H1 (cell line): Measurements from ENCODE around the gene LY6G6C. TPM values are rescaled to one million over a fixed set of nuclear protein-coding genes. Genes with fewer than 3 reads are reported as not detected.

ENCODE experiments used
- CTCF ChIA-PET: fragments of 300-600 bp; sonication (Branson Sonifier 250); formaldehyde crosslinking; loops from one replicate; lab custom pipeline; 2021; ENCODE audit not compliant: partially characterized antibody; lab: Charles Lee
- POLR2A ChIA-PET: fragments of 300-600 bp; sonication (Branson Sonifier 250); formaldehyde crosslinking; loops from one replicate; lab custom pipeline; 2021; ENCODE audit warnings: inconsistent platforms; ENCODE audit not compliant: partially characterized antibody; lab: Charles Lee
- DNase-seq, 2 experiments: peaks; one replicate each; pipeline versions ENCODE4 v3.0.0 to v3.0.0-alpha.2; 2010 to 2022; ENCODE audit warnings: low spot score in 2 of 2, low read depth in 1 of 2, mixed read lengths in 1 of 2
- FAIRE-seq: peaks from 2 replicates; lab custom pipeline; 2011; peaks lifted over from hg19 to GRCh38; lab: Jason Lieb, UNC
- H2AFZ ChIP-seq: 2 replicates; pipeline ENCODE4 v1.8.1; 2012; ENCODE audit warnings: low read length, inconsistent platforms
- H2AK5ac ChIP-seq: 2 replicates; pipeline ENCODE4 v1.6.1; 2013; ENCODE audit warnings: low read depth, low read length
- H2BK120ac ChIP-seq: replicated peaks from 2 replicates; pipeline ENCODE3; 2013; ENCODE audit warnings: low read depth, low read length, inconsistent platforms
- H2BK12ac ChIP-seq: 2 replicates; pipeline ENCODE4 v1.6.1; 2013; ENCODE audit warnings: low read depth, low read length
- H2BK15ac ChIP-seq: 2 replicates; pipeline ENCODE4 v1.6.1; 2013; ENCODE audit warnings: low read length
- H2BK20ac ChIP-seq: 2 replicates; pipeline ENCODE4 v1.6.1; 2013; ENCODE audit warnings: low read length
- H2BK5ac ChIP-seq: 2 replicates; pipeline ENCODE4 v1.6.1; 2013; ENCODE audit warnings: low read depth, low read length
- H3K14ac ChIP-seq: 2 replicates; pipeline ENCODE4 v1.6.1; 2013; ENCODE audit warnings: inconsistent platforms; ENCODE audit not compliant: insufficient read length
- H3K18ac ChIP-seq: 2 replicates; pipeline ENCODE4 v1.6.1; 2013; ENCODE audit warnings: low read length; ENCODE audit errors: extremely low read depth
- H3K23ac ChIP-seq: 2 replicates; pipeline ENCODE4 v1.6.1; 2013; ENCODE audit warnings: inconsistent platforms; ENCODE audit not compliant: insufficient read length
- H3K23me2 ChIP-seq: 2 replicates; pipeline ENCODE4 v1.6.1; 2013; ENCODE audit warnings: low read depth, low read length
- H3K27ac ChIP-seq: 2 replicates; pipeline ENCODE4 v1.6.1; 2011; ENCODE audit warnings: low read depth, low read length, inconsistent platforms
- H3K27me3 ChIP-seq, 4 experiments: replicated peaks in 1 of 4; 1 replicate in 1 of 4; 2 replicates in 3 of 4; pipeline versions ENCODE4 v1.6.1 to v1.8.1; 2011 to 2013; ENCODE audit warnings: low read length in 3 of 4, mild to moderate bottlenecking in 3 of 4, inconsistent platforms in 2 of 4, mixed read lengths in 2 of 4, moderate library complexity in 1 of 4; ENCODE audit not compliant: control insufficient read depth in 3 of 4, insufficient read depth in 3 of 4; ENCODE audit errors: extremely low read depth in 1 of 4
- H3K36me3 ChIP-seq, 4 experiments: 2 replicates each; pipeline versions ENCODE4 v1.6.1 to v1.8.1; 2011 to 2013; ENCODE audit warnings: mild to moderate bottlenecking in 4 of 4, low read length in 3 of 4, moderate library complexity in 2 of 4, control low read depth in 1 of 4, inconsistent platforms in 1 of 4; ENCODE audit not compliant: insufficient read depth in 4 of 4, control insufficient read depth in 2 of 4
- H3K4ac ChIP-seq: replicated peaks from 2 replicates; pipeline ENCODE3; 2013; ENCODE audit warnings: low read length, low read depth, mixed read lengths, inconsistent platforms; ENCODE audit not compliant: insufficient read length
- H3K4me1 ChIP-seq, 4 experiments: replicated peaks in 1 of 4; 1 replicate in 1 of 4; 2 replicates in 3 of 4; pipeline versions ENCODE4 v1.6.1 to v1.8.1; 2011 to 2013; ENCODE audit warnings: low read length in 3 of 4, inconsistent platforms in 2 of 4, mixed read lengths in 1 of 4; ENCODE audit not compliant: insufficient read depth in 4 of 4, control insufficient read depth in 3 of 4
- H3K4me2 ChIP-seq, 2 experiments: 2 replicates each; pipeline versions ENCODE4 v1.6.1 to v1.8.1; 2011 to 2013; ENCODE audit warnings: low read depth in 2 of 2, low read length in 2 of 2, control low read depth in 1 of 2, inconsistent platforms in 1 of 2, mild to moderate bottlenecking in 1 of 2; ENCODE audit not compliant: insufficient read depth in 1 of 2
- H3K4me3 ChIP-seq, 4 experiments: fragments of 200-600, 300-600 bp in 1 of 4; sonication (generic), shearing (Covaris generic), sonication (Bioruptor Twin) in 1 of 4; 2 replicates each; pipeline versions ENCODE4 v1.5.1 to v1.8.1; 2011 to 2016; ENCODE audit warnings: low read length in 4 of 4, low read depth in 3 of 4, control low read depth in 2 of 4, inconsistent platforms in 2 of 4, mild to moderate bottlenecking in 2 of 4, mixed read lengths in 1 of 4, moderate library complexity in 1 of 4; ENCODE audit not compliant: insufficient read depth in 2 of 4; ENCODE audit errors: extremely low read depth in 1 of 4
- H3K56ac ChIP-seq: replicated peaks from 2 replicates; pipeline ENCODE3; 2013; ENCODE audit warnings: low read depth, mild to moderate bottlenecking, mixed read lengths, low read length, inconsistent platforms; ENCODE audit not compliant: insufficient read length
- H3K79me1 ChIP-seq: 2 replicates; pipeline ENCODE4 v1.6.1; 2013; ENCODE audit warnings: low read depth, low read length, control low read depth
- H3K79me2 ChIP-seq, 2 experiments: 2 replicates each; pipeline versions ENCODE4 v1.6.1 to v1.8.1; 2012 to 2013; ENCODE audit warnings: low read length in 2 of 2, mild to moderate bottlenecking in 2 of 2, inconsistent platforms in 1 of 2; ENCODE audit not compliant: insufficient read depth in 2 of 2, control insufficient read depth in 1 of 2
- H3K9ac ChIP-seq, 4 experiments: replicated peaks in 1 of 4; 1 replicate in 1 of 4; 2 replicates in 3 of 4; pipeline versions ENCODE4 v1.6.1 to v1.8.1; 2011 to 2013; ENCODE audit warnings: low read depth in 3 of 4, low read length in 3 of 4, control low read depth in 2 of 4, mild to moderate bottlenecking in 2 of 4, moderate library complexity in 2 of 4, inconsistent platforms in 1 of 4; ENCODE audit errors: extremely low read depth in 1 of 4
- H3K9me3 ChIP-seq, 2 experiments: 2 replicates each; pipeline versions ENCODE4 v1.6.1 to v1.8.1; 2012 to 2013; ENCODE audit warnings: mild to moderate bottlenecking in 2 of 2, moderate library complexity in 2 of 2, control low read depth in 1 of 2, inconsistent platforms in 1 of 2, low read depth in 1 of 2, low read length in 1 of 2, mixed read lengths in 1 of 2; ENCODE audit not compliant: insufficient read depth in 2 of 2
- H4K20me1 ChIP-seq, 2 experiments: replicated peaks in 1 of 2; 2 replicates each; pipeline versions ENCODE3 to v1.8.1; 2011 to 2013; ENCODE audit warnings: inconsistent platforms in 2 of 2, low read length in 2 of 2, mild to moderate bottlenecking in 1 of 2; ENCODE audit not compliant: insufficient read depth in 2 of 2, control insufficient read depth in 1 of 2
- H4K5ac ChIP-seq: 2 replicates; pipeline ENCODE4 v1.6.1; 2013; ENCODE audit warnings: low read length, low read depth, mixed read lengths, inconsistent platforms; ENCODE audit not compliant: insufficient read length
- H4K8ac ChIP-seq: 2 replicates; pipeline ENCODE4 v1.8.0; 2013; ENCODE audit warnings: mild to moderate bottlenecking, moderate library complexity, low read length, inconsistent platforms; ENCODE audit not compliant: insufficient read depth; ENCODE audit errors: extremely low read depth
- H4K91ac ChIP-seq: replicated peaks from 2 replicates; pipeline ENCODE3; 2013; ENCODE audit warnings: low read length, mixed read lengths, inconsistent platforms; ENCODE audit not compliant: insufficient read length
- BACH1 ChIP-seq: IDR thresholded peaks from 2 replicates; pipeline ENCODE4 v1.6.1; 2012; ENCODE audit warnings: low read length, improper control_type of control experiment
- BRCA1 ChIP-seq: IDR thresholded peaks from 2 replicates; pipeline ENCODE4 v1.6.1; 2012; ENCODE audit warnings: low read depth, low read length, improper control_type of control experiment
- GTF2F1 ChIP-seq: IDR thresholded peaks from 2 replicates; pipeline ENCODE4 v1.6.1; 2012; ENCODE audit warnings: low read depth, low read length, improper control_type of control experiment, borderline replicate concordance
- JUND ChIP-seq: IDR thresholded peaks from 2 replicates; pipeline ENCODE4 v1.6.1; 2011; ENCODE audit warnings: mild to moderate bottlenecking, improper control_type of control experiment, low read length
- NANOG ChIP-seq: IDR thresholded peaks from 2 replicates; pipeline ENCODE4 v1.6.1; 2011; ENCODE audit warnings: low read length, low read depth, mild to moderate bottlenecking, inconsistent platforms; ENCODE audit not compliant: insufficient read depth, poor library complexity, severe bottlenecking
- RAD21 ChIP-seq, 2 experiments: IDR thresholded peaks in 1 of 2; conservative IDR thresholded peaks in 1 of 2; 2 replicates each; pipeline ENCODE4 v1.6.1; 2011; ENCODE audit warnings: low read depth in 2 of 2, low read length in 2 of 2, improper control_type of control experiment in 1 of 2, inconsistent platforms in 1 of 2, mild to moderate bottlenecking in 1 of 2, moderate library complexity in 1 of 2
- RXRA ChIP-seq: IDR thresholded peaks from 2 replicates; pipeline ENCODE4 v1.6.1; 2011; ENCODE audit warnings: low read depth, mild to moderate bottlenecking, low read length, moderate library complexity; ENCODE audit not compliant: insufficient read depth
- TCF12 ChIP-seq: IDR thresholded peaks from 2 replicates; pipeline ENCODE4 v1.6.1; 2011; ENCODE audit warnings: low read depth, mild to moderate bottlenecking, low read length
- WGBS, 2 experiments: shearing (Covaris generic) in 1 of 2; methylation state at CpG; one replicate each; pipeline versions ENCODE4 v1.1.6 to v1.1.7; 2013 to 2015; ENCODE audit warnings: low lambda C conversion rate in 2 of 2, mixed read lengths in 2 of 2, inconsistent platforms in 1 of 2, low coverage in 1 of 2, missing lambda C conversion rate in 1 of 2; ENCODE audit not compliant: insufficient replicate concordance in 2 of 2, insufficient coverage in 1 of 2, insufficient read length in 1 of 2; ENCODE audit errors: extremely low coverage in 1 of 2, missing lambda C conversion rate in 1 of 2; 5-methylcytosine and 5-hydroxymethylcytosine counted together
- polyA plus RNA-seq, 7 experiments: library from polyadenylated mRNA; depleted of rRNA in 3 of 7; stranded (reverse) in 5 of 7; unstranded in 2 of 7; fragments of >200 nt in 5 of 7; fragments of 200-250 nt in 2 of 7; gene quantifications; 1 replicate in 5 of 7; 2 replicates in 1 of 7; 4 replicates in 1 of 7; pipeline versions ENCODE4 v1.2.1 to v1.2.3, GENCODE V29; 2011 to 2013; ENCODE audit warnings: missing spikeins in 2 of 7, mixed read lengths in 2 of 7
- total RNA-seq: library from RNA; stranded (reverse); fragmentation: NEBNext Ultra II Directional; extraction: Animal tissue kit (Norgen Biotek cat#: 25700); gene quantifications from 2 replicates; pipeline ENCODE4 v1.2.1, GENCODE V29; 2021

LY6G6C gene
- total and polyA plus RNA-seq, 2 of the 8 experiments (the other 6 are each of a cell fraction or from before 2014, with no cell fraction given) = 0.23 TPM; not detected in 1

GRCh38 chr6:31669676-31670075, 51.9 kb downstream of the LY6G6C start, which contains the start of gene LY6G5B:
Gene LY6G5B (plus strand): TSS chr6:31669976. CDS start chr6:31670951, 975 bp downstream.
- Histone ChIP-seq H3K56ac (no peak within 1 kb of the TSS), H2BK20ac (no peak within 1 kb of the TSS), H3K23me2 (peaks cover 4% of the 10 kb centered on the region; the same call in 1 of the 2 replicates), H3K9ac (no peak within 1 kb of the TSS), H2BK5ac (no peak within 1 kb of the TSS), H4K8ac (no peak within 1 kb of the TSS; the same call in 1 of the 2 replicates), H2BK15ac (no peak within 1 kb of the TSS), H3K14ac (no peak within 1 kb of the TSS), H3K4ac (no peak within 1 kb of the TSS), H3K4me2 (no peak within 1 kb of the TSS), H3K27me3 (no peaks in the 10 kb centered on the region), H4K20me1 (peaks cover 7 to 11% of the 10 kb centered on the region in 2 experiments), H2BK12ac (no peak within 1 kb of the TSS), H3K27ac (no peak within 1 kb of the TSS), H2BK120ac (no peak within 1 kb of the TSS), H2AK5ac (no peak within 1 kb of the TSS), H3K4me3 (no peak within 1 kb of the TSS), H4K5ac (no peak within 1 kb of the TSS), H3K4me1 (peaks cover 0 to 4% (median 1%) of the 10 kb centered on the region in 4 experiments; a peak in 3 of 7 replicates), H2AFZ (no peak within 1 kb of the TSS), H3K18ac (no peak within 1 kb of the TSS), H4K91ac (no peak within 1 kb of the TSS), H3K79me1 (peaks cover 9% of the 10 kb centered on the region), H3K23ac (no peak within 1 kb of the TSS), H3K9me3 (peaks cover 0 to 5% of the 10 kb centered on the region in 2 experiments; a peak in 1 of 4 replicates), H3K36me3 (peaks cover 25 to 50% (median 46%) of the 10 kb centered on the region in 4 experiments), H3K79me2 (peaks cover 0 to 23% of the 10 kb centered on the region in 2 experiments; a peak in 2 of 4 replicates)
- WGBS, 2 experiments = 89% methylated on average over 8 of the region's 8 CpGs; no CpG with 5 or more reads in 1 of the 2 experiments
- POLR2A ChIA-PET = interaction anchor here (0.6 to 25.5 kb wide), 8 partner anchors 9 to 1468 kb away, joined by 3 to 883 read pairs (median 4); partner anchors contain the start of genes AIF1, APOM, BAG6 and C6orf47
- no peak for TF ChIP-seq TCF12
- TF ChIP-seq BRCA1 = no peak
- no peak for TF ChIP-seq RAD21 (IDR thresholded peaks at IDR 0.05 in 1 of 2, conservative IDR thresholded peaks at IDR 0.05 in 1 of 2; ENCODE audit: low read depth in 2 of 2, low read length in 2 of 2)
- TF ChIP-seq GTF2F1 = no peak
- TF ChIP-seq RXRA = no peak
- no peak for TF ChIP-seq JUND
- no peak for TF ChIP-seq BACH1
- TF ChIP-seq NANOG = no peak
- CTCF ChIA-PET = interaction anchor here (1.1 to 5.0 kb wide), 5 partner anchors 9 to 48 kb away, joined by 3 to 26 read pairs (median 3); partner anchors contain the start of gene C6orf47
- FAIRE-seq = no peak
- no peak for DNase-seq
